Natural killer cell (primary cell): Measurements from ENCODE around the gene ST3GAL2. TPM values are rescaled to one million over a fixed set of nuclear protein-coding genes. Genes with fewer than 3 reads are reported as not detected.

Experiments used
- ATAC-seq, 3 donors: fragments of 150-1000 bp in 2 of 3; fragments of 200-7000 bp in 1 of 3; cut with Tn5 transposase; 1 replicate in 1 of 3; 2 replicates in 2 of 3; pipeline ENCODE4 v1.10.0; 2021; ENCODE audit warnings: mild to moderate bottlenecking in 2 of 3, moderate library complexity in 2 of 3
- DNase-seq, 2 donors: peaks; one replicate each; pipeline versions ENCODE4 v3.0.0 to v3.0.0-alpha.2; 2013 to 2021; ENCODE audit warnings: mixed read lengths in 1 of 2
- H3K27ac ChIP-seq: one replicate; pipeline ENCODE4 v1.5.1; 2013; ENCODE audit warnings: mild to moderate bottlenecking, low read length
- H3K27me3 ChIP-seq: one replicate; pipeline ENCODE4 v1.6.1; 2013; ENCODE audit warnings: low read length; ENCODE audit not compliant: control insufficient read depth, insufficient read depth
- H3K36me3 ChIP-seq: one replicate; pipeline ENCODE4 v1.6.1; 2013; ENCODE audit warnings: low read length; ENCODE audit not compliant: control insufficient read depth, insufficient read depth
- H3K4me1 ChIP-seq: one replicate; pipeline ENCODE4 v1.6.1; 2013; ENCODE audit warnings: low read length; ENCODE audit not compliant: control insufficient read depth, insufficient read depth
- H3K4me3 ChIP-seq: one replicate; pipeline ENCODE4 v1.5.1; 2013; ENCODE audit warnings: low read length
- H3K9me3 ChIP-seq: one replicate; pipeline ENCODE4 v1.6.1; 2013; ENCODE audit warnings: low read length; ENCODE audit not compliant: control insufficient read depth, insufficient read depth
- H3K27ac Mint-ChIP-seq, 2 donors: one replicate each; pipeline ENCODE4 v1.8.0; 2022; ENCODE audit warnings: mild to moderate bottlenecking in 2 of 2, mixed read lengths in 2 of 2, moderate library complexity in 1 of 2
- H3K27me3 Mint-ChIP-seq, 2 donors: one replicate each; pipeline ENCODE4 v1.8.0; 2022; ENCODE audit warnings: low read depth in 2 of 2, mixed read lengths in 2 of 2
- H3K36me3 Mint-ChIP-seq: one replicate; pipeline ENCODE4 v1.8.0; 2022; ENCODE audit warnings: mixed read lengths
- H3K4me1 Mint-ChIP-seq, 2 donors: one replicate each; pipeline ENCODE4 v1.8.0; 2022; ENCODE audit warnings: mixed read lengths in 2 of 2
- H3K4me3 Mint-ChIP-seq: one replicate; pipeline ENCODE4 v1.8.0; 2022; ENCODE audit warnings: mild to moderate bottlenecking, moderate library complexity, mixed read lengths
- H3K9me3 Mint-ChIP-seq, 2 donors: one replicate each; pipeline ENCODE4 v1.8.0; 2022; ENCODE audit warnings: mixed read lengths in 2 of 2
- WGBS: methylation state at CpG from one replicate; pipeline ENCODE4 v1.1.7; 2013; ENCODE audit warnings: missing lambda C conversion rate; ENCODE audit not compliant: insufficient coverage; 5-methylcytosine and 5-hydroxymethylcytosine counted together
- intact Hi-C: fragments of 100-400 bp; cut with micrococcal nuclease; formaldehyde crosslinking; loops from one replicate; pipeline ENCODE4 v1.14.2; 2022
- total RNA-seq, 4 donors: library from RNA; stranded (reverse); fragments of 120-200 nt in 1 of 4; gene quantifications; one replicate each; pipeline versions ENCODE4 v1.2.3 to v1.2.4, GENCODE V29; 2013 to 2022
- TF ChIP-seq, protein P1 (sequence below): fragments of 200-600 bp; IDR thresholded peaks from one replicate; pipeline ENCODE4 v1.8.0; 2022; ENCODE audit warnings: antibody characterized with exemption

Gene ST3GAL2
- total RNA-seq, 3 donors from 2014 or later (not counting 1 experiment from before 2014, with no cell fraction given): 25.9 to 39.1 (median 36.9) TPM

DNA sequence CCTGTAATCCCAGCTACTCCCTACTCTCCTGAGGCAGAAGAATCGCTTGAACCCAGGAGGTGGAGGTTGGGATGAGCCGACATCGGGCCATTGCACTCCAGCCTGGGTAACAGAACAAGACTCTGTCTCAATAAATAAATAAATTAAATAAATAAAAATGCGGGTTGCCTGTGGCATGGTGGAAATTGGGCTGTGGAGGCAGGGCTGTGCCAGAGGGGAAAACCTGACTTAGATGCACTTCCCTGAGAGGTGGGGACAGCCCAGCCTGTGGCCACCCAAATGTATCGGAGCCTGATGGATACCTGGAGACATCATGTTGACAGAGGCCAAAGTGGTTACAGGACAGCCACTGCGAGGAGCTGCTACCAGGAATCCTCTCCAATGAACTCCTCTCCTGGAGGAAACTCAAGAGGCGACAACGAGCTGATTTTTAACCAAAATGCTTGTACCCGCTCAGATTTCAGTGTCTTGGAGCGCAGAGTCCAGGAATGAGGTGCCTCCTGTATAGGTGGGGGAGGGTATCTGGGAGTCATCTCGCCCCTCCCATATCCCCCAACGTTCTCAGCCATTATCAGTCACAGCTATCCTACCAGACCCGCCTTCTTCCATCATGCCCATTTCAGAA, 59.9 kb downstream of the ST3GAL2 start:
- 93% methylated on average over 7 of the region's 13 CpGs for WGBS

DNA sequence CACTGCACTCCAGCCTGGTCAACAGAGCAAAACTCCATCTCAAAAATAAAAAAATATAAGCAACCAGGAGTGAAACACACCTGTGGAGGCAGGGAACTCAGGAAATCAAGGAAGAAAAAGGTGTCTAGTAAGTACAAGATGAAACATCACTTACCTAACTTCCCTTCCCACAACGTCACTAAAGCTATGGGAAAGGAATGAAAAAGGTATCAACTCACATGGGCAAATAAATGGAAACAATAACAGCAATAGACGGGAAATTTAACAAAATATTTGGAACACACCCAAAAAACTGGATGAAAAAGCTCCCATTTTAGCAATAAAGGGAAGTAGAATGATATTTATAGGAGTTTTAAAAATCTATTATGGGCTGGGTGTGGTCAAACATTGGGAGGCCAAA, 61.1 kb downstream of the ST3GAL2 start:
- no peaks in the 10 kb centered on the region for H3K27me3 ChIP-seq
- TF ChIP-seq, protein P1, sequence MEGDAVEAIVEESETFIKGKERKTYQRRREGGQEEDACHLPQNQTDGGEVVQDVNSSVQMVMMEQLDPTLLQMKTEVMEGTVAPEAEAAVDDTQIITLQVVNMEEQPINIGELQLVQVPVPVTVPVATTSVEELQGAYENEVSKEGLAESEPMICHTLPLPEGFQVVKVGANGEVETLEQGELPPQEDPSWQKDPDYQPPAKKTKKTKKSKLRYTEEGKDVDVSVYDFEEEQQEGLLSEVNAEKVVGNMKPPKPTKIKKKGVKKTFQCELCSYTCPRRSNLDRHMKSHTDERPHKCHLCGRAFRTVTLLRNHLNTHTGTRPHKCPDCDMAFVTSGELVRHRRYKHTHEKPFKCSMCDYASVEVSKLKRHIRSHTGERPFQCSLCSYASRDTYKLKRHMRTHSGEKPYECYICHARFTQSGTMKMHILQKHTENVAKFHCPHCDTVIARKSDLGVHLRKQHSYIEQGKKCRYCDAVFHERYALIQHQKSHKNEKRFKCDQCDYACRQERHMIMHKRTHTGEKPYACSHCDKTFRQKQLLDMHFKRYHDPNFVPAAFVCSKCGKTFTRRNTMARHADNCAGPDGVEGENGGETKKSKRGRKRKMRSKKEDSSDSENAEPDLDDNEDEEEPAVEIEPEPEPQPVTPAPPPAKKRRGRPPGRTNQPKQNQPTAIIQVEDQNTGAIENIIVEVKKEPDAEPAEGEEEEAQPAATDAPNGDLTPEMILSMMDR: no peak
- peaks cover 14% of the 10 kb centered on the region for H3K36me3 ChIP-seq
- H3K4me3 ChIP-seq: no peak overlapping the region
- no peaks in the 10 kb centered on the region for H3K36me3 Mint-ChIP-seq
- ATAC-seq (no peak), DNase-seq (no peak)
- no peaks in the 10 kb centered on the region for H3K9me3 ChIP-seq
- peak overlapping the region; percentile 6 for H3K4me3 Mint-ChIP-seq
- no peak overlapping the region for H3K27ac ChIP-seq
- no peaks in the 10 kb centered on the region for H3K27me3 Mint-ChIP-seq
- H3K27ac Mint-ChIP-seq: peak overlapping the region in 1 of 2 donors; percentile 66
- no CpG with 5 or more reads among the region's 2 CpGs for WGBS
- no peaks in the 10 kb centered on the region for H3K9me3 Mint-ChIP-seq
- H3K4me1 ChIP-seq: peaks cover 29% of the 10 kb centered on the region
- intact Hi-C loops: no loop called here
- H3K4me1 Mint-ChIP-seq: peaks cover 4 to 6% of the 10 kb centered on the region in 2 donors

More for the DNA sequence above, 59.9 kb downstream of the ST3GAL2 start:
- Mint-ChIP-seq H3K4me3 (no peak overlapping the region), H3K27me3 (no peaks in the 10 kb centered on the region), H3K4me1 (peaks cover 4 to 6% of the 10 kb centered on the region in 2 donors), H3K27ac (no peak overlapping the region), H3K36me3 (no peaks in the 10 kb centered on the region), H3K9me3 (no peaks in the 10 kb centered on the region)
- H3K27me3 ChIP-seq: no peaks in the 10 kb centered on the region
- no peak overlapping the region for H3K27ac ChIP-seq
- DNase-seq: no peak
- peaks cover 29% of the 10 kb centered on the region for H3K4me1 ChIP-seq
- TF ChIP-seq, protein P1: no peak
- ATAC-seq: no peak
- H3K9me3 ChIP-seq: no peaks in the 10 kb centered on the region
- intact Hi-C loops: no loop called here
- H3K4me3 ChIP-seq: no peak overlapping the region
- peaks cover 8% of the 10 kb centered on the region for H3K36me3 ChIP-seq

DNA sequence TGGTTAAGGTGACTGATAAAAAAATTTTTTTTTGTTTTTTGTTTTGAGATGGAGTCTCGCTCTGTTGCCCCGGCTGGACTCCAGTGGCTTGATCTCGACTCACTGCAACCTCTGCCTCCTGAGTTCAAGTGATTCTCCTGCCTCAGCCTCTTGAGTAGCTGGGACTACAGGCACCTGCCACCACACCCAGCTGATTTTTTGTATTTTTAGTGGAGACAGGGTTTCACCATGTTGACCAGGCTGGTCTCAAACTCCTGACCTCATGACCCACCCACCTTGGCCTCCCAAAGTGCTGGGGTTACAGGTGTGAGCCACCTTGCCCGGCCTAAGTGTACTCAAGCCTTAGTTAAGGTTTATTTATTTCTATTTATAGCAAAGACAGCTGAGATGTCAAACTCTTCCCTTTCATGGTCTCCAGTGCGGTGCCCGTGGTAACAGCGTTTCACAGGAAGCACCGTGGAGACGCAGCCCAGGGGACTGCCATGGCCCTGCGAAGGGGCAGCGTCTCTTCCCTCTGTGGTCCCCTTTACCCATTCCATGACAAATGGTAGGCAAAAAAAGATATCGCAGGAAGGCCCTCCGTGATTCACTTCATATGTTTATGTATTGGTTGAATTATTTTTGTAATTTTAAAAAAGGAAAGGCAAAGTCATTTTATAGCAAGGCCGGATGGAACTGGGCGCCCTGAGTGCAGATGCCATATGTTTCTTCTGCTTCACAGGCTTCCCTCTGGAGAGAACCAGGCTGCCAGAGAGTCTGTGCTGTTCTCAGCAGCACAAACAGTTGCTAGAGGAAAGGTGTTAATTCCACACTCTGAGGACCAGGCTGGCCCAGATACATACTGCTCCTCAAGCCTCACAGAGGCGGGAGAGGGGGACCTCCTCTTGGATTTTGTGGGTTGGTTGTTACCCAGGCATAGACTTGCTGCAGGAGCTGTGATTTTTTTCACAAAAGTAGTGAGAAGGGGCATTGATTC, 63.0 kb downstream of the ST3GAL2 start:
- Mint-ChIP-seq H3K36me3 (no peaks in the 10 kb centered on the region), H3K27ac (peak overlapping the region; percentile 7 to 53), H3K9me3 (no peaks in the 10 kb centered on the region), H3K4me3 (no peak overlapping the region), H3K4me1 (peaks cover 0 to under 1% of the 10 kb centered on the region in 2 donors), H3K27me3 (no peaks in the 10 kb centered on the region)
- DNase-seq (no peak), ATAC-seq (no peak)
- intact Hi-C loops: no loop called here
- Histone ChIP-seq H3K4me3 (no peak overlapping the region), H3K27ac (no peak overlapping the region), H3K36me3 (peaks cover 25% of the 10 kb centered on the region), H3K27me3 (no peaks in the 10 kb centered on the region), H3K9me3 (no peaks in the 10 kb centered on the region), H3K4me1 (peaks cover 19% of the 10 kb centered on the region)
- TF ChIP-seq, protein P1: no peak
- WGBS: 86% methylated on average over 15 of the region's 16 CpGs
